ENCODE results near the gene NKAPD1. TPM values are rescaled to one million over a fixed set of nuclear protein-coding genes. Genes with fewer than 3 reads are reported as not detected.

The NKAPD1 gene
- total RNA-seq, 2 donors from 2014 or later: 16.9 to 20.1 TPM

GRCh38 chr11:112118176-112118575 is 44.1 kb downstream of the NKAPD1 start:
- DNase-seq (ENCODE audit: low spot score in 2 of 2) (no peak), ATAC-seq (no peak)
- H3K27ac Mint-ChIP-seq: no peak overlapping the region
- no peaks in the 10 kb centered on the region for H3K36me3 Mint-ChIP-seq
- no peaks in the 10 kb centered on the region for H3K9me3 Mint-ChIP-seq

GRCh38 chr11:112121981-112122615 is 48.0 kb downstream of the NKAPD1 start:
- ATAC-seq (no peak), DNase-seq (ENCODE audit: low spot score in 2 of 2) (no peak)
- no peaks in the 10 kb centered on the region for H3K36me3 Mint-ChIP-seq
- no peaks in the 10 kb centered on the region for H3K9me3 Mint-ChIP-seq
- no peak overlapping the region for H3K27ac Mint-ChIP-seq

- DNase-seq (ENCODE audit: low spot score in 2 of 2) (no peak), ATAC-seq (no peak)
- H3K27ac Mint-ChIP-seq: no peak overlapping the region
- H3K36me3 Mint-ChIP-seq: no peaks in the 10 kb centered on the region
- no peaks in the 10 kb centered on the region for H3K9me3 Mint-ChIP-seq
These were observed 49.0 kb downstream of the NKAPD1 start for GRCh38 chr11:112123129-112123528.

GRCh38 chr11:112127056-112127455 is 53.0 kb downstream of the NKAPD1 start:
- Mint-ChIP-seq H3K27ac (no peak overlapping the region), H3K9me3 (no peaks in the 10 kb centered on the region), H3K36me3 (no peaks in the 10 kb centered on the region)
- no peak for DNase-seq (ENCODE audit: low spot score in 2 of 2)
- no peak for ATAC-seq

- ATAC-seq (no peak), DNase-seq (ENCODE audit: low spot score in 2 of 2) (no peak)
- no peaks in the 10 kb centered on the region for H3K36me3 Mint-ChIP-seq
- H3K9me3 Mint-ChIP-seq: no peaks in the 10 kb centered on the region
- H3K27ac Mint-ChIP-seq: no peak overlapping the region
These were observed 54.5 kb downstream of the NKAPD1 start for GRCh38 chr11:112128483-112129121.

- Mint-ChIP-seq H3K36me3 (no peaks in the 10 kb centered on the region), H3K9me3 (no peaks in the 10 kb centered on the region), H3K27ac (no peak overlapping the region)
- ATAC-seq (no peak), DNase-seq (ENCODE audit: low spot score in 2 of 2) (no peak)
These were observed 55.6 kb downstream of the NKAPD1 start for GRCh38 chr11:112129656-112130055.

GRCh38 chr11:112132737-112133136 is 58.6 kb downstream of the NKAPD1 start:
- no peak overlapping the region for H3K27ac Mint-ChIP-seq
- no peak for DNase-seq (ENCODE audit: low spot score in 2 of 2)
- no peak for ATAC-seq
- no peaks in the 10 kb centered on the region for H3K36me3 Mint-ChIP-seq
- no peaks in the 10 kb centered on the region for H3K9me3 Mint-ChIP-seq

GRCh38 chr11:112134473-112134872 is 60.4 kb downstream of the NKAPD1 start:
- no peaks in the 10 kb centered on the region for H3K36me3 Mint-ChIP-seq
- H3K27ac Mint-ChIP-seq: no peak overlapping the region
- ATAC-seq: no peak
- DNase-seq (ENCODE audit: low spot score in 2 of 2): no peak
- H3K9me3 Mint-ChIP-seq: no peaks in the 10 kb centered on the region

Other genes with a start within 250 kb of the NKAPD1 start
- gene ALG9, start 202.7 kb upstream of the NKAPD1 start, total RNA-seq: 10 to 100 TPM; 24.0 to 40.5 TPM
- 1 to 10 TPM; 4.9 to 5.1 TPM for gene FDXACB1, start 195.1 kb upstream of the NKAPD1 start, total RNA-seq
- 10 to 100 TPM; 30.8 to 35.7 TPM for gene CFAP68, start 194.8 kb upstream of the NKAPD1 start, total RNA-seq
- gene CRYAB, start 162.5 kb upstream of the NKAPD1 start, total RNA-seq: not detected
- gene HSPB2, start 161.6 kb upstream of the NKAPD1 start, total RNA-seq: not detected
- gene C11orf52, start 155.4 kb upstream of the NKAPD1 start, total RNA-seq: not detected
- gene DIXDC1, start 137.0 kb upstream of the NKAPD1 start, total RNA-seq: 10 to 100 TPM in 1 of 2 donors, 1 to 10 TPM in 1; 5.6 to 30.2 TPM
- gene DLAT, start 48.9 kb upstream of the NKAPD1 start, total RNA-seq: 10 to 100 TPM; 37.4 to 46.4 TPM
- gene PIH1D2, start 282 bp upstream of the NKAPD1 start, total RNA-seq: 1 to 10 TPM; 1.2 to 2.5 TPM
- 10 to 100 TPM; 33.5 to 49.4 TPM for gene TIMM8B, start 12.5 kb downstream of the NKAPD1 start, total RNA-seq
- gene SDHD, start 12.6 kb downstream of the NKAPD1 start, total RNA-seq: 100 to 1,000 TPM; 106 to 115 TPM
- gene IL18, start 89.8 kb downstream of the NKAPD1 start, total RNA-seq: not detected
- gene TEX12, start 93.1 kb downstream of the NKAPD1 start, total RNA-seq: under 1 TPM in 1 of 2 donors, not detected in 1; 0.29 TPM
- gene BCO2, start 101.2 kb downstream of the NKAPD1 start, total RNA-seq: 1 to 10 TPM; 3.6 to 5.3 TPM
- gene PTS, start 152.1 kb downstream of the NKAPD1 start, total RNA-seq: 10 to 100 TPM; 18.6 to 63.6 TPM
- not detected for gene PLET1, start 186.6 kb downstream of the NKAPD1 start, total RNA-seq